Kidney tubule cell (primary cell): ENCODE measurements around the gene SF3A1.

Source experiments
- DNase-seq: peaks from one replicate; pipeline ENCODE4 v3.0.0-alpha.2; 2018; ENCODE audit warnings: low spot score

Gene SF3A1

DNA sequence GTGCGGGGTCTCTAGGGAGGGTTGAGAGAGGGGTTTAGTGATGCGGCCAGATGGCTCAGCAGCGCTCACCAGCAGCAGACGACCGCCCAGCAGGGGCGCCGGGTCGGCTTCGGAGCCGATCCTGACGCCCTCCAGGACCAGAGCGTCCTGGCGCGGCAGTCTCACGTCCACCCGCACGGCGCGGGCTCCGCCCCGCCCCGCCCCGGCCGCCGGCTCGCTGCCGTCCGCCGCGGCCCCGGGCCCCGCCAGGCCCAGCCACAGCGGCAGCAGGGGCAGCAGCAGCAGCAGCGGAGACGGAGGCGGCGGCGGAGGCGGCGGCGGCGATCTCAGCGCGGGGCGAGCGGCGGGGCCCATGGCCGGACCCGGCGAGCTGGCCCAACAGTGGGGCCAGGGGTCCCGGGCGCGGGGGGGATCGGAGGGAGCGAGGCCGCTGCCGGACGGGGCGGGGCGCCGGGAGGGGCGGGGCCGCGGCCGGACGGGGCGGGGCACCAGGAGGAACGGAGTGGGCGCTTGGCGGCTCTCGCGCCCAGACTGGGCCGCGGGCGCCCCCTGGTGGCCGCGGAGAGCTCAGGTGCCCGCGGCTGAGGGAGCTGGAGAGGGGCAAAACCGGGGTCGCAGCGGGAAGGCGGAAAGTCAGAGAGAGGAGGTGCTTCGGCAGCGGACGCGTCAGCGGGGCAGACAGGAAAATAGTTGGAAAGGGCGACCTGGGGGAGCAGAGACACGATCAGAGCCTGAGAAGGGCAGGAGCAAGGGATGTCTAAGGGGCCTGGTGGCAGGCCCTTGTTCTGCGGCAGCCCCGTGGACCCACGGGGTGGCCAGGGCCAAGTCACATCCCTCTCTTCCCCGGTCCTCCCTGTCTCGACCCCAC lies 30.5 kb upstream of the SF3A1 start, which contains the start of gene RNF215:
Gene RNF215 (minus strand): TSS at position 452 of the 868 bp plus-strand sequence. CDS start 98 bp downstream, at position 354.
- peak; percentile 85 for DNase-seq

DNA sequence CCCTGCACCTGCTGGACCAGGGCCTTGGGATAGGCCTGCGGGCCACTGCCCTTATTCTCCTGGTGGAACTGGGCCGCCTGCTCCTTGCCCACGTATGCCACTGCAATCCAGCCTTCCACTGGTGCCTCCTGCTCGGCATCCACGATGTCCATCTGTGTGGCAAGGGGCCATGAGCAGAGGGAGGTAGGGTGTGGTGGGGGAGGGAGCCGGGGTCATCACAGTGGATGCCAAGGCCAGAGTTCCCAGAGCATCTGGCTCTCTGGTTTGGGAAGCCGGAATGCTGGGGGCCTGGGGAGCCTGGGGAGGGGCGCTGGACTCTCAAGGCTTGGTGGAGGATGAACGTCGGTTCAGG lies 29.9 kb upstream of the SF3A1 start:
- no peak for DNase-seq

GRCh38 chr22:30385942-30386341 lies 29.2 kb upstream of the SF3A1 start:
- no peak for DNase-seq

GRCh38 chr22:30383061-30383460 lies 26.4 kb upstream of the SF3A1 start:
- no peak for DNase-seq

DNA sequence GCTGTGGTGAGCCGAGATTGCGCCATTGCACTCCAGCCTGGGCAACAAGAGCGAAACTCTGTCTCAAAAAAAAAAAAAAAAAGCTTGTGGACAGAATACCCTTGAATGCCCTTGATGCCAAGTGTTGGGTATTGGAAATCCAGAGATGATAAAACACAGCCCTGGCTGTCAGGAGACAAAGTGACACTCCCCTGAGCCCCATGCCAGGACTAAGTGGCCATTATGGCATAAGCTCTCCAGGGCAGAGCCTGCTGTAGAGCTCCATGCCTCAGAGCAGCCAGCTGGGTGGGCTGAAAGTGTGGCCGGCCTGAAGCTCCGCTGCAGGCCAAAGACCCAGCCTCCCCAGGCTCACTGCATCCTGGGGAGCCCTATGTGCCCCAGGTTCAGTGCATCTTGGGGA lies 25.6 kb upstream of the SF3A1 start:
- no peak for DNase-seq

DNA sequence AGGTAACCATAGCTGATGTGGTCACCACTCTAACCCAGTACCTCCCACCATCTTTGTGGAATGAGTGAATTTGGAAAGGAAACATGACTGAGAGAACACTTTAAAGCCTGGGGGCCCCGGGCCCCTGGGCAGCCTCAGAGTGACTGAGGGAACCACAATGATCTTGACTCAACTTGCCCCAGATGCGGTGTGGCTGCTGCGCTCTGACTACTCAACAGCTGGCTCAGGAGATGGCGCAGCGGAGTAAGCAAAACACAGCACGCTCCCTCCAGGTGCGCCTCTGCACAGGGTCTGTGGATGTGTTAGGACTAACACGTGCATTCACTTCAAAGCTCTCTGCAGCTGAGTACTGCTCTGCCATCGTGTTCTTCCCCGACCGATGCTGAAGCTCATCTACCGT lies 24.6 kb upstream of the SF3A1 start:
- DNase-seq: no peak

GRCh38 chr22:30380011-30380410 lies 23.3 kb upstream of the SF3A1 start:
- DNase-seq: no peak

DNA sequence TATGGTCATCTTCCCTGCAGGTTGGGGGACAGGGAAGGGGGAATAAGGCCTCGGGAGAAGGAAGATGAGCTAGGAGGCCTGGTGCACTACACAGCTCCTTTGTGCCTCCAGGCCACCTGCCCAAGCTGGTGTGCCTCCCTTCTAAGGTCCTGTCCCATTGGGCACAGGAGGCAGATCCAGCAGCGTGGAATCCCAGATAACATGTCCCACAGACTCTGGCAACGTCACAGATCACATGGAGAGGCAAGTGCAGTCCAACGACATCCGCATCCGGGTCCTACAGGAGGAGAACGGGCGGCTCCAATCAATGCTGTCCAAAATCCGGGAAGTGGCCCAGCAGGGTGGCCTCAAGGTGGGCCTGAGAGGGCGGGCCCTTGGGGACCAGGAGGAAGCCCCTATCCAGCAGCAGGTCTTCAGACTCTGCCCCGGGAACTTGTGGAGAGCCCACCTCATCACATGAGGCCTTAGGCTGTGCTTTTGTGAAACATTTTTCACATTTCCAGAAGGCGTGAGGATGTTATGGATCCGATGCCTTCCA lies 18.7 kb upstream of the SF3A1 start:
- no peak for DNase-seq

DNA sequence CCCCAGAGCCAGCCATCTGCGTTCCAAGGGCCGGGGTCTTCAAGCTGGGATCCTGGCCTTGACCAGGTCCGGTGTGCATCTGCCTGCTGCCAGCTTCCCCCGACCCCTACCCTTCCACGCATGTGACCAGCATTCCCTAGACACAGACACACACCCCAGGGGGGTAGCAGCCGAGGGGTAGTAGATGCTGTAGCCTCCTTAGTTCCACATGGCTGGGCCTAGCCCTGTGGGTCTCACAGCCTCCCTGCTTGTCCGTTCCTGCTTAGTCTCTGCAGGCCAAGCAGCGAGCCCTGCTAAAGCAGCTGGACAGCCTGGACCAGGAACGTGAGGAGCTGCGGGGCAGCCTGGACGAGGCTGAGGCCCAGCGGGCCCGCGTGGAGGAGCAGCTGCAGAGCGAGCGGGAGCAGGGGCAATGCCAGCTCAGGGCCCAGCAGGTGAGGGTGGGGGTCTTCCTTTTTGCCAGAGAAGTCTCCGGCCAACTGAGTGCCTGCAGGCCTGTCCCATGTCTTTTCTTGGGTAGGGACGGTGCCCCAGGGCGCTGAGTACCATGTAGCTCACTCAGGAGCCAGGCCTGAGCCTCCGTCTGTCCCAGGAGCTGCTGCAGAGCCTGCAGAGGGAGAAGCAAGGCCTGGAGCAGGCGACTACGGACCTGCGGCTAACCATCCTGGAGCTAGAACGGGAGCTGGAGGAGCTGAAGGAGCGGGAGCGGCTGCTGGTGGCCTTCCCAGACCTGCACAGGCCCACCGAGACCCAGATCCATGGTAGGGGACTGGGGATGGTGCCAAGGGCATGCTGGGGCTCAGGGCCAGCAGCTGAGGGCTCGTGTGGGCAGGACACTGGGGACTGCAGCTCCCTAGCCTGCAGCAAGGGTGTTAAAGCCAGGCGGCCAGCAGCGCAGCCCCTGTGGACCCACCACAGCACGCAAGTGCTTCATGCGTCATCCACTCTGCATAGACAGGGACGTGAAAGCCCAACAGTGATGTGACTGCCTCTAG lies 16.9 kb upstream of the SF3A1 start:
- no peak for DNase-seq

GRCh38 chr22:30372915-30373314 lies 16.2 kb upstream of the SF3A1 start:
- DNase-seq: no peak

DNA sequence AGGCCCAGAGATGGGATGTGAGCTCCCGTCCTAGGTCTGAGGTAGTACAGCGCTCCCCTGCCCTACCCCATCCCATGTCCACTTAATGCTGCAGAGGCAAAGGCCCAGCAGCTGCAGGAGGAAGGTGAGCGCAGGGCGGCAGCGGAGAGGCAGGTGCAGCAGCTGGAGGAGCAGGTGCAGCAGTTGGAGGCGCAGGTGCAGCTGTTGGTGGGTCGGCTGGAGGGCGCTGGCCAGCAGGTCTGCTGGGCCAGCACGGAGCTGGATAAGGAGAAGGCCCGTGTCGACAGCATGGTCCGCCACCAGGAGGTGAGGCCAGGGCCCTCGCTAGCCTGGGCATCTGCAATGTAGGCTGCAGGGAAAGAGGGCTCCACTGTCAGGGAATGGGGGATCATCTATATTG lies 15.3 kb upstream of the SF3A1 start:
- no peak for DNase-seq

DNA sequence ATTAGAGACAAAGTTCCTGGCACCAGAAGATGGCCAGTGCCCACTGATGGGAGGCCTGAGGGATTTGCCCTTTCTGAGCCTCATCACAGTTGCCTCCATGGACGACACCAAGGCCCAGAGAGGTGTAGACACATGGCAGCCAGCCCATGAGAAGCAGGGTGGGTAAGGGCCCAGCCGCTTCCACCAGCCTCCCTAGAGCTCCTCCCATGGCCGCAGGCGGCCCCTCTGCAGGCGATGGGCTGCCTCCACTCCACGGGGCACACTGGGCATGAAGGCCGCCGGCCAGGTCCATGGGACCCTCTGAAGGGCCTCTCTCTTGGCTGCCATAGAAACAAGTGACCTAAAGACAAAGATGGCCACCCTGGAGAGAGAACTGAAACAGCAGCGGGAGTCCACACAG lies 14.6 kb upstream of the SF3A1 start:
- no peak for DNase-seq

DNA sequence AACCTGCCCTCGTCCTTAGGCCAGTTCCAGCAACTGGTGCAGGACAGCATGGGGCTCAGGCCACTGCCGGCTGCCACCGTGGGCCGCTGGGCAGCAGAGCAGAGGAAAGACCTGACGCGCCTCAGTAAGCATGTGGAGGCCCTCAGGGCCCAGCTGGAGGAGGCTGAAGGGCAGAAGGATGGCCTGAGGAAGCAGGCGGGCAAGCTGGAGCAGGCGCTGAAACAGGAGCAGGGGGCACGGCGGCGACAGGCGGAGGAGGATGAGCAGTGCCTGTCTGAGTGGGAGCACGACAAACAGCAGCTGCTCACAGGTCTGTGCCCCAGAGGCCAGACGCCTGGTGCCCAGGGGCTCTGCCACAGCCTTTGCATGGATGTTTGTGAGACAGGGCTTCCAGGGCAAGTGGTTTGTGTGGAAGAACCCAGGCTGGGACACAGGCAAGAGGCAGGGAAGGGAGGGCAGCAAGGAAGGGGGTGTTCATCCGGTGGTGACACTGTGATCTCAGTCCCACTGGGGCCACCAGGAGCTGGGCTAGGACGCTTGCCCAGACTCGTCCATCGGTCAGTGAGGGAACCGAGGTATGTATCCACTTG lies 14.0 kb upstream of the SF3A1 start:
- no peak for DNase-seq

- DNase-seq: no peak
These were observed 11.7 kb upstream of the SF3A1 start for GRCh38 chr22:30368420-30368819.

GRCh38 chr22:30365891-30366290 lies 9.2 kb upstream of the SF3A1 start:
- DNase-seq: no peak

GRCh38 chr22:30362651-30363281 lies 6.1 kb upstream of the SF3A1 start:
- DNase-seq: peak; percentile 49

DNA sequence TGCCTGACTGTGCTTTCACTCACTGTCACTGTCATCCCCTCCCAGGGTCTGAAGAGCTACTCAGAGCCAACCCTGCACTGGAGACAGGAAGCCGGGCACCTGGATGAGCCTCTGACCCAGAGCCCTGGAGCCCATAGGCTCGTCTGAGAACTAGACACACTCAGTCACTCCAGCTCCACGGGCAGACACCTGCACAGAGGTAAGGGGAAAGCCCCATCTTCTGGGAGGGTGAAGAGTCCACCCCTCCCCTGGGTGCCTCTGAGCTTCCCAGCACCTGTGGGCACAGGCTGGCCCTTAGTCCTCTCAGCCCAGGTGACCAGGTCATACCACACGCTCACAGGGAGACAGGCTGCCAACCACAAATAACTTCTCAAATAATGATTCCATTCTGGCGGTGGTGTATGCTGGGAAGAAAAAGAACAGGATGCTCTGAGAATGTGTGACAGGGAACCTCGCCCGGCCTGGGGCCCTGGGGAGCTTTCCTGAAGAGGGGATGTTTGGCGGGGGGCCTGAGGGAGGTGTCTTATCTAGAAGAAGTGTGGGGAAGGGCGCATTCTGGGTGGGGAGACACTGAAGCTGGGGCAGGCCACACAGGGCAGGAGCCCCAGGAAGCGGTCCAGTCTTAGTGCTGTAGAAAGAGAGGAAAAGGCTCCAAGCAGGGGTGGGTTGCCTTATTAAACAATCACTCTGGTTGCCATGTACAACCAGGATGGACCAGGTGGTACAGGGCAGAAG lies 5.4 kb upstream of the SF3A1 start:
- peak; percentile 41 for DNase-seq

DNA sequence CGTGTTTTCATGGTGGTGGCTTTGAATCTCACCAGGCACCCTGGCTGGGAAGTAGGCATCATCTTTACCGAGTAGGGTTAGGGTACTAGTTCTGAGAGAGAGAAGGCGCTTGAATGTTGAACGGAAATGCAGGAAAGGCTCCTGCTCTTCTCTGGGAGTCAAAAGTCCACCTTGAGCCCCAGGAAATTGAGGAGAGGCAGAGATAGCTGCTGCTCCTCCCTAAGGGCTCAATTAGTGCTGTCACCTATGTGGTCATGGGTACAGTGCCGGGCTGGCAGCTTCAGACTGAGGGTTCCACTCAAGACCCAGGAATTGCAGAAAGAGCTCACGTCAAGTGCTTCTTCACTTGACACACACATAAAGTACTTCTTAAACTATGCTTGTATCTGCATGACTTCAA lies 1.8 kb upstream of the SF3A1 start:
- no peak for DNase-seq

DNA sequence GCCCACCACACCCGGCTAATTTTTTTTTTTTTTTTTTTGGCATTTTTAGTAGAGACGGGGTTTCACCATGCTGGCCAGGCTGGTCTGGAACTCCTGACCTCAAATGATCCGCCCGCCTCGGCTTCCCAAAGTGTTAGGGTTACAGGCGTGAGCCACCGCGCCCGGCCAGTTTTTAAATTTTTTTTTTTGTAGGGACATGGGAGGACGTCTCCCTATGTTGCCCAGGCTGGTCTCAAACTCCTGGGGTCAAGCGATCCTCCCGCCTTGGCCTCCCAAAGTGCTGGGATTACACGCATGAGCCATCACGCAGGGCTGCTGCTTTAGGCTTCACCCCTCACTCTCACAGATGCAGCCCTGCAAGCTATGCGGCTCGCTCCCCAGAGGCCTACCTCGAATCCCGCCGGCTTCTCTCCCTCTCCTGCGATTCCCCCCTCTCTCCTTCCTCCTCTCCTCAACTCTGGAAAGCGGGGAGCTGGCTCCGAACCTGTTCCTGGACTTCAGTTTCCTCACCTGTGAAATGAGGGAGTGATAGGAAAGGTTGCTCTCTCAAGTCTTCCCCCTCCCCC lies 1.0 kb upstream of the SF3A1 start:
- DNase-seq: no peak

GRCh38 chr22:30357236-30357570 lies 509 bp upstream of the SF3A1 start:
- no peak for DNase-seq

DNA sequence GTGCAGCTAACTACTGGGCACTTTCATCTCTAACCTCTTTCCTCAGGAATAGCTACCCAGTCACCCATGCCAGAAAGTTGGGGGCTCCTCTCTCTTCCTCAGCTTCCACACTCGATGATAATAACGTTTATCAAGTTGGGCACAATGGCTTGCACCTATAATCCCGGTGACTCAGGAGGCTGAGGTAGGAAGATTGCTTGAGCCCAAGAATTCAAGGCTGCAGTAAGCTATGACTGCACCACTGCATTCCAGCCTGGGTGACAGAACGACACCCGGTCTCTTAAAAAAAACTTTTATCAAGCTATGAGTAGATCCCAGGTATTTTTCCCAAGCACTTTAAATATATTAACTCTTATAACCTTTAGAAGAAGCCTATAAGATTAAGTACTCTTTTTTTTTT lies 2.0 kb downstream of the SF3A1 start:
- peak; percentile 48 for DNase-seq
